PC-3 (cell line): ENCODE measurements around the gene PPRC1.

Experiments
- CTCF ChIP-seq: fragments of 300-600 bp; sonication (generic); conservative IDR thresholded peaks from 2 replicates; pipeline ENCODE4 v1.5.1; 2017; ENCODE audit warnings: antibody characterized with exemption, low read depth, mild to moderate bottlenecking, low read length
- EZH2 ChIP-seq: fragments of 300-600 bp; sonication (generic); IDR thresholded peaks from one replicate; pipeline ENCODE4 v1.6.1; 2017; ENCODE audit warnings: antibody characterized with exemption, mild to moderate bottlenecking, low read length; ENCODE audit not compliant: unreplicated experiment
- EZH2phosphoT487 ChIP-seq: fragments of 300-600 bp; sonication (generic); IDR thresholded peaks from 2 replicates; pipeline ENCODE4 v1.6.1; 2018; ENCODE audit warnings: mild to moderate bottlenecking, antibody characterized with exemption, low read length, borderline replicate concordance

GRCh38 chr10:102131286-102132170 lies 1.3 kb upstream of the PPRC1 start:
- TF ChIP-seq CTCF (no peak), EZH2phosphoT487 (no peak), EZH2 (no peak)
